ENCODE measurements around the gene TTYH2.
"Not testable (repeated sequence)": the region's sequence is repeated elsewhere in the genome, so short reads cannot be mapped to it uniquely, and the experiment has no call there.

TTYH2 gene, protein sequence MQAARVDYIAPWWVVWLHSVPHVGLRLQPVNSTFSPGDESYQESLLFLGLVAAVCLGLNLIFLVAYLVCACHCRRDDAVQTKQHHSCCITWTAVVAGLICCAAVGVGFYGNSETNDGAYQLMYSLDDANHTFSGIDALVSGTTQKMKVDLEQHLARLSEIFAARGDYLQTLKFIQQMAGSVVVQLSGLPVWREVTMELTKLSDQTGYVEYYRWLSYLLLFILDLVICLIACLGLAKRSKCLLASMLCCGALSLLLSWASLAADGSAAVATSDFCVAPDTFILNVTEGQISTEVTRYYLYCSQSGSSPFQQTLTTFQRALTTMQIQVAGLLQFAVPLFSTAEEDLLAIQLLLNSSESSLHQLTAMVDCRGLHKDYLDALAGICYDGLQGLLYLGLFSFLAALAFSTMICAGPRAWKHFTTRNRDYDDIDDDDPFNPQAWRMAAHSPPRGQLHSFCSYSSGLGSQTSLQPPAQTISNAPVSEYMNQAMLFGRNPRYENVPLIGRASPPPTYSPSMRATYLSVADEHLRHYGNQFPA

DNA sequence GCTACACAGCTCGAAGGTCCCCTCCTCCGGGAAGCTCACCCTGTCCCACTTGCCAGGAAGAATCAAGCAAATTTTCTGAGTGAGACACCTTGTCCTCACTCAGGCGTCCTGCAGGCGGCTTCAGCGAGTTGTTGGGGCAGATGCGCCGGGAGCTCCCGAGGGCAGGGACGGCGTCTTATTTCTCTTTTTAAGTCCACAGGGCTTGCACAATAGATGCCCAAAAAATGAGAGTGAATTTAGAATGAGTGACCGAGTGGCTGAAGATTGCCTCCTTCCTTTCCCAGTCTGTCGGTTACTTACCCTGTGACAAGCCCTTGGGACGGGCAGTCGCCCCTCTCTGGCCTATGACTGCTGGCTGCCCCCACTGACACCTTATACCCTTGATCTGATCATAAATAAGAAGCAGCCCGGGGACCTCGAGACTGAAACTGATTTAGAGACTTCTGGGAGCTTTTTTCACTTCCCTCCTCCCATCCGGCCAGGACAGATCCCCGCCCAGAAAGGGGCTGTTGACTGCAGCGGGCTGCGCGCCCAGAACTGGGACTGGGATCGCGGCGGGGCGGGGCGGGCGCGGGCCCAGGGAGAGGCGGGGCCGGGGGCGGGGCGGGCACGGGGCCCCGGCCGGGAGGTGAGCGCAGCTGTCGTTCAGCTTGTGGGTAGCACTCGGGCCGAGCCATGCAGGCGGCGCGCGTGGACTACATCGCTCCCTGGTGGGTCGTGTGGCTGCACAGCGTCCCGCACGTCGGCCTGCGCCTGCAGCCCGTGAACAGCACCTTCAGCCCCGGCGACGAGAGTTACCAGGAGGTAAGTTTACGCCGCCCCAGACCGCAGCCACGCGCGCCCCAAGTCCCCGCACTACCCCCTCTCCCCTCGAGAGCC lies at the start of gene TTYH2:
TSS of gene TTYH2 (plus strand) at position 659 of the 879 bp plus-strand sequence. CDS start at position 676, 17 bp downstream.
- peak; percentile 92 for DNase-seq

DNA sequence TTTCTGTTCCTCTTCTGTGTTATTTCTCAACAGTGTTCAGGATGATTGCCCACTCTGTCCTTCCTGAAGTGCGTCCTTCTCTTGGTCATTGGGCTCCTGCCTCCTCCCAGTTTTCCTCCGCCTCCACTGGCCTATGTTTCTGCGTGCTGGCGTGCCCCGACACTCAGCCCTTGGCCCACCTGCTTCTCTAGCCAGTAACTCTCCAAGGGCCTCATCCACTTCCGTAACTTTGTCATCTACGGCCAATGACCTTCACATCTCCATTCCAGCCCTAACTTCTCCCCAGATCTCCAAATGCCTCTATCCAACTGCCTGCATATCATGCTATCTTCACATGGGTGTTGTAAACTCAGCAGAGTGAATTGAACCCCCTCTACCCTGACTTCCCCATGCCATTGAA lies 49.5 kb upstream of the TTYH2 start:
- DNase-seq: no peak

DNA sequence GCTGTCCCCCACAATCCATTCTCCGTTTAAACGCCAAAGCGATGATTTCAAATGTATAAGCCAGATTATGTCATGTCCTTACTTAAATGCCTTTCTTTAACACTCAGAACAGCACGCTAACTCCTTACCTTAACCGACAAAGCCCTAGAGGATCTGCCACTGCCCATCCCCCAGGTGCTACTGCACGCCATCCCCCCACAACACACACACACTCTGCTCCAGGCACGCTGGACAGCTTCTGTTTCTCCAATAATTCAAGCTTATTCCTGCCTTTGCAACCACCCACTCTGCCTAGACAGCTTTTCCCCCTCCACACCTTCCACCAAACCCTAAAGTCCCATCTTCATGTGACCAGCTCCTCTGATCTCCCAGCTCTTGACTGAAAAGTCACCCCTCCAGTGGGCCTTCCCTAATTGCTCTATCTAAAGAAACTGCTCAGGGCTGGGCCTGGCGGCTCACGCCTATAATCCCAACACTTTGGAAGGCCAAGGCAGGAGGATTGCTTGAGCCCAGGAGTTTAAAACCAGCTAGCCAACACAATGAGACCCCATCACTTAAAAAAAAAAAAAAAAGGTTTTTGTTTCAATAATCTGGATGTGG lies 48.8 kb upstream of the TTYH2 start:
- DNase-seq: no peak

DNA sequence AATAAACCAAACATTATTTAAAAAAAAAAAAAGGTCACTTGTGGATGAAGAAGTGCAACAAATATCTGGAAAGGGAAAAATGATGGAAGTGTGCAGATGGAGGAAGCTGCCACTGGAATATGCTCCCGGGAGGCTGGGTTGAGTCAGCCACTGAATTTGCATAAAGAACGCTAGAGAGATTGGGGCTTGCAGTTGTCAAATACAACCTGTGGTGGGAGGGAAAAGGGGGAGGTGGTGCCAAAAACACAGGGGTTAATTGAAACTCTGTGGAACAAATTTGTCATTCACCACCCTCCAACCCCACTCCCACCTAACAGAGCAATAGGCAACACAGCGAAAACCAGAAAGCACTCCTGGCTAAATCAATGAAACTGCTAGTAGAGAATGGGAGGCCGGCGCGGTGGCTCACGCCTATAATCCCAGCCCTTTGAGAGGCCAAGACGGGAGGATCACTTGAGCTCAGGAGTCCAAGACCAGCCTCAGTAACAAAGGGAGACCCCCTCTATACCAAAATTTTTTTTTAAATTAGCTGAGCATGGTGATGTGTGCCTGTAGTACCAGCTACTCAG lies 47.5 kb upstream of the TTYH2 start:
- no peak for DNase-seq

DNA sequence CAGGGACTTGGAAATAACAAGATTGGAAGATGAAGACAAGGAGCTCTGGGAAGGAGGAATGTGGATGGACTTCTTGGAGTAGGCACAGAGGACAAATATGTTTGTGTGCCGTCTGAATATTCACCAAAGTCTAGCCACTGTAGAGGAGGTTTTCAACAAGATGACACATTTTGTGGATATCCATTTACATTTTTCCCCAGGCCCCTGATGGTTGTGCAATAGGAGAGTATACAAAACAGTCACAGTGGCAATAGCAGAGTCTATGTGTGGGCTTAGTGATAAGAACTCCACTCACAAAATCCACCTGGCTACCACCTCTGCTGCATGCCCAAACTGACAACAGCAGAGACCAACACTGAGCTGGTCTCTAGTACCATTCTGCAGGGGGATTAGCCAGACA lies 42.4 kb upstream of the TTYH2 start:
- DNase-seq: no peak

DNA sequence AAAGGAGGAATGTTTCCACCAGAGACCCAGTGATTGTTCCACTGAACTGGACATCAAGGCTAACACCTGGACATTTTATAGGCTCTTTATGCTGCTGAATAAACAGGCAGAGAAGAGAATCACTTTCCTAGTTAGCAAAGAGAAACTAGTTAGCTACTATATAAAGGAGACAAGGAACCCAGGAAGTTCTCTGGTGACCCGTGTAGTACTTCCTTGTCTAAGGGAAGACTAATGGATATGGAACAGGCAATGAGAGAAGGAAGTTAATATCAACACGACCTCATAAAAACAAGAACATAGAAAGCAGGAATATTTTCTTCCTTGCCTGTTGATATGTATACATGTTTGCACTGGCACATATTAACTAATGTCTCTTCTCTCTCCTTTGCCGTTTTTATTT lies 40.7 kb upstream of the TTYH2 start:
- DNase-seq: no peak

DNA sequence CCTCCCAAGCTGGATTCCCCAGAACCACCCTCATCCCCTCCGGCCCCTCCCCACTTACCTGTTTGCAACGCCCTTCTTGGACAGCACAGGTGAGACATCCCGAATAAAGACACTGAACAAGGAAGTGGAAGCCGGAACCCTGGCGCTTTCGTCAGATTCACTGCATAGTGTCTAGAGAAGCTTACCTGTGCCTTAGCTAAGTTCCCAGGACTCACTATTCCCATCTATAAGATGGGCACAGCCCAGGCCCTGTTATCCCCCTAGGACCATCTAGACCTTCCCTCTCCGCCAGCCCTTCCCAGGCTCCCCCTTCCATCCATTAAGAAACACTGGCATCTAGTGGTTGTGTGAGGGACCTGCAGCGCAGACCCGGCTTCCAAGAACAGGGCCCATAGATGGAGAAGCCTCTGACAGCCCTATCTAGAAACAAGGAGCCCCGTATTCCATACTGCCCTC lies 36.8 kb upstream of the TTYH2 start:
- peak; percentile 94 for DNase-seq

DNA sequence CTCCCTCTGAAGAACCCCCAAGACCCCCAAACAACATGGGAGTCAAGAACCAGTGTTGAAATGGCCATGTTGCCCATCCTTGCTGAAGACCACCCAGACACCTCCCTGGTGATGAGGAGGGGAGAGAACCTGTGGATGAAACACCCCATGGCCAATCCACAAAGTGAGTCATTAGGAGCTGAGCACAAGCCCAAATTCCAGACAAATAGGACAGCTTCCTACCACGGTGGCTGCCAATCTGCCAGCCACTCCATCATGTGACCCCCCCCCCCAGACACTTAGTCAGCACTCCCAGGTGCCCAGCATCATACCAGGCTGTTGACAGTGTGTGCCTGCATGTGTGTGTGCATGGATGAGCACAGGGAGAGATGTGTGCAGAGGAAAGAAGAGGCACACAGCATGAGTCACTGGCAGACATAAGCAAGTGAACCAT lies 36.3 kb upstream of the TTYH2 start:
- no peak for DNase-seq

DNA sequence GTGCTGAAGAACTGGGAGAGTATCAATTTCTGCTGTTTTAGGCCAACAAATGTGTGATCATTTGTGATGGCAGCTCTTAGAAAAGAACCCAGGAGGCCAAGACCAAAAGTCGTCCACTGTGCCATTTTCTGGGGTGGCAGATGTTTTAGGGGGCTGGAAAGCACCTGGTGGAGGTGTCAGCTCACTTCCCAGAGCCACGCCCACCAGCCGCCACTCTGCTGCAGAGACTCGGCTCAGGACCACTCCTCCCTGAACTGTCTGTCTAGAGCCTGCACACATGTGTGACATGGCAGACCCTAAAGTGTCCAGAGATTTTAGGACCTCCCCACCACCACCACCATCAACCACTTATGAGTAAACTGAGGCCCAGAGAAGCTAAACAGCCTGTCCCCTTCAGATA lies 33.8 kb upstream of the TTYH2 start:
- no peak for DNase-seq

DNA sequence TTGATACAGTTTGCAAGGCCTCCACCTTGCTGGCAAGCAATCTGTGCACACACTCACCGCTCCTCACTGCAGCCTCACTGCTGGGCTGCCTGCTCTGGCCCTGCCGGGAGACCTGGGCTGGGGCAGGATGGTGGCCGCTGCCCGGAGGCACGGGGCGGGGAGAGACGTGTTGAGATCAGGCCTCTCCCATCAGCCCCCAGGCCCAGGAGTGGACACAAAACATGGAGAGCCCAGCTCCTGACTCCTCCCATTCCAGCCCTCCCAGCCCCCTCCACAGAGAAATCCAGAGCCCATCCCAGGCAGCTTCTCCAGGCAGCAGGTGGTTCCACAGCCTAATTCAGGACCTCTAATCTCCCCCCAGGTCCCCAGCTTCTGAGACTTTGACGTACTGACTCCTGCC lies 33.0 kb upstream of the TTYH2 start:
- no peak for DNase-seq

DNA sequence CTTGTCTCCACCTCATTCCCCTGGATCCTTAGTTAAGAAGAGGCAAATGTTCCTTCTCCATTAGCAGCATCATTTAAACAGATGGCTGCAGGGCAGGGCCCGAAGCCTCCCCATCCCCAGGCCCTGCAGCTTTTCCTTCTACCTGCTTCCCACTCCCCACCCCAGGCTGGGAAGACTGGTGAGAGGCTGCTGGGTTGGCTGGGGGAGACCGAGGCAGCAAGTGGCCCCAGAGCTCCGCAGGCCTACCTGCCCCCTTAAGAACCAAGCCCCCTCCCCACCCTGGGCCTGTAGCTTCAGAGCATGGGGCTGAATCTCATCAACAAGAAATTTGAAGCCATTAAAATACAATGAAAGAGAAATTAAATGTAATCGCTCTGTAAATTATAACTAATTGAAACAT lies 32.0 kb upstream of the TTYH2 start:
- no peak for DNase-seq

DNA sequence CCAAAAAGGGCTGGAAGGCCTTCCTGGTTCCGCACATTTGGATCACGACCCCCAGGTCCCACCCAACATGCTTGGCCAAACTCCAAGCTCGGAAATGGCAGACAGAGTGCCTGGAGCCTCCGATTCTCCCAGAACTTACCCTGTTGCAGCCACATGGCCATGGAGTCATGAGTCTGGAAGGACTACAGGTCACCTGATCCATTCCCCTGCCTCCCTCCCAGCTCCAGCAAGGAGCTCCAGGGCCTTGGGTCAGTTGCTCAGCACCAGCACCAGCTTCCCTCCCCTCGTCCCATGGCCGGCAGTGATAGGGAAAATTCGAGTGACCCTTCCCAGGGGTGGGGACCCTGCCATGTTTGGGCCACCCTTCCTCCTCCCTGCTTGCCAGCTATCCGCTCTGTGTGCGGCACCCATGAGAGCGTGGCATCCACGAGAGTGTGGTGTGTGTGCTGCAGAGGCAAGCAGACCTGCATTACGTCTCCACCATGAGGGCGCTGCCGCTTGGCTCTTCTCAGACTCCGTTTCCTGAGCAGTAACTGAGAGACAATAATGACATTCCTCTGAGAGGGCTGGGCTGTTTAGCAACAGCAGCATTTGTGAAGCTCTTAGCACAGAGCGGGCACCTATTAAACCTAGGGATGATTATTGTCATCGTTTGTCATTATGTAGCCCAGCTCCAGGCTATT lies 31.2 kb upstream of the TTYH2 start:
- no peak for DNase-seq

DNA sequence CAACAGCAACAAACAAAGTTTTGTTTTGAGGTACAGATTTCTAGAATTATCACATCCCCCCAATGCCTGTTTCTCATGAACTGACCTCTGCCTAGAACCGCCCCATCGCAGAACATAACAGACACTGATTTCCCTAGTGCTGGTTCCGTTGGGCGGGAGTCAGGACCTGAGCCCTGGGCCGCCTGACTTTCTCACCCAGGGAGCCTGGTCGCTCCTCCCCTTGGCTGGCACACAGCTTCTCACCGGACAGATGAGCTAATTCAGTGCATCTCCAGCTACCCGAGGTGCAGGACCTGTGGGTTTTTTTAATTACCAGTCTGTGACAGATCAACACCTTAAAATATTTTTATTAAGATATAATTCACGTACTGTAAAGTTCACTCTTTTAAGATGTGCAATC lies 30.0 kb upstream of the TTYH2 start:
- no peak for DNase-seq

DNA sequence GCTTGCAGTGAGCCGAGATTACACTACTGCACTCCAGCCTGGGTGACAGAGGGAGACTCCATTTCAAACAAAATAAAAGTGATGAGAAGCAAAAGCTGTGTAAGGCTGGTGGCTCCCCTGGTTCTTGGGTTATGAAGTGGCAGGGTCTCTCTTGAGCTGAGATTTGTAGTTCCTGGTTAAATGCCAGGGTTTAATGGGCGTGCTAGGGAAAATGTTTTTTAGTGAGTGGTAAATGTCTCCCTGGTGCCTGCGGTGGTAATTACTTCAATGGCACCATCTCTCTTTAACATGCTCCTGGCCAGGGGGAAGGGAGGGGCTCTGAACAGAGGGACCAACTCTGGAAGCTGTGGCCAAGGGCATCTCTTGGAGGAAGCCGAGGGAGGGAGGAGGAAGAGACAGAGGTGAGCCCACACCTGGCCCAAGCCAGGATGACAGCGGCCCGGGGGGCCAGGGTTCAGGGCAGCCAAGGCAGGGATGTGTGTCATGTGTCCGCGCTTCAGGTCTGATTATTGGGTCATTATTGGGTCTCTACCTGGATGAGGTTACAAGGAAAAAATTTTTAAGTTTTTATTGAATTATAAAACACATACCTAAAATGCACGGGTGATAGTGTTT lies 27.7 kb upstream of the TTYH2 start:
- DNase-seq: no peak

DNA sequence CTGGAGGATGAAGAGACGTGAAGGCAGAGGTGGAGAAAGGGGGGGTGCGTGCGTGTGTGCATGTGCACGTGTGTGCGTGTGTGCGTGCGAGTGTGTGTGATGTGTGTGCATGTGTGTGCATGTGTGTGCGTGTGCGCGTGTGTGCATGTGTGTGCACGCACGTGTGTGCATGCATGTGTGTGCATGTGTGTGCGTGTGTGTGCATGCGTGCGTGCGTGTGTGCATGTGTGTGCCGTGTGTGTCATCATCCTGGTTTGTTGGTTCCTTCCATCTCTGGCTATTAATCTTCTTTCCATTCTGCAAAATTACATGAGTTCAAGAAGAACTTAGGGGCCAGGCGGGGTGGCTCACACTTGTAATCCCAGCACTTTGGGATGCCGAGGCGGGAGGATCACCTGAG lies 26.9 kb upstream of the TTYH2 start:
- no peak for DNase-seq

DNA sequence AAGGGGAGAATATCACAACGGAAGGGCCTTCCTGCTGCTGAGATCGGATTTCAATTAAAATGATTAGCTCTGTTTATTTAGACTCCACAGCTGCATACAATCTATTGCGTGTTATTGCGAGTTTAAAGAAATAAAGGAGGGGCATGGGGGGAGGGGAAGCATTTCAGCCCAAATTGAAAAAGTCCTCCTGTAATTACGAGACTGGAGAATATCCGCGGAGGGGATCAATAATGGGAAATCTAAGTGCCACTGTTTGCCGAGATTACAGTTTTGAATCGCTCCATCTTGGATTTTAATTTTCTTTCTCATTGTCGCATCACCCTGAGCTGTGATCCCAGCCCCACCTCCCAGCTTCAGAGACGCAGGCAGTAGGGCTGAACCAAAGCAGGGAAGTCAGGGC lies 25.6 kb upstream of the TTYH2 start:
- DNase-seq: no peak

DNA sequence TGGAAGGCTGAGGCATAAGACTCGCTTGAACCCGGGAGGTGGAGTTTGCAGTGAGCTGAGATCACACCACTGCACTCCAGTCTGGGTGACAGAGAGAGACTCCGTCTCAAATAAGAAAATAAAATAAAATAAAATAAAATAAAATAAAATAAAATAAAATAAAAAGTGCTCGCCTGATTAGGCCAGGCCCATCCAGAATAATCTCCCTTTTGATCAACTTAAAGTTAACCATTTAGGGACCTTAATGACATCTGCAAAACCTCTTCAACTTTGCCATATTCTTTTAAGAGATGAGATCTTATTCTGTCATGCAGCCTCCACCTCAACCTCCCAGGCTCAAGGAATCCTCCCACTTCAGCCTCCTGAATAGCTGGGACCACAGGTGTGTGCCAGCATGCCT lies 24.7 kb upstream of the TTYH2 start:
- not testable (repeated sequence) for DNase-seq

DNA sequence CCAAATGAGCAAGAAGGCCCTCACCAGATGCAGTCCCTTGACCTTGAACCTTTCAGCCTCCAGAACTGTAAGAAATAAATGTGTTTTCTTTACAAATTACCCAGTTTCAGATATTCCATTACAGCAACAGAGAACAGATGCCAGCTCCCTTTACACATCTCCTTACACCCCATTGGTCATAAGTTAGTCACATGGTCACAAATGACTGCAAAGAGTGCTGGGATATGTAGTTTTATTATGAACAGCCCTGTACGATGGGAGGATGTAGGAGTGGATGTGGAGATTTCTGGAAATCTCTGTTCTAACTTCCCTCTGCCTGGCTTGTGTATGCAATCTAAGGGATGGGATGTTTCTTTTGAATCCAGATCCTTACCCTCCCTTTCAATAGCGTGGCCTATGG lies 23.2 kb upstream of the TTYH2 start:
- DNase-seq: peak; percentile 85

DNA sequence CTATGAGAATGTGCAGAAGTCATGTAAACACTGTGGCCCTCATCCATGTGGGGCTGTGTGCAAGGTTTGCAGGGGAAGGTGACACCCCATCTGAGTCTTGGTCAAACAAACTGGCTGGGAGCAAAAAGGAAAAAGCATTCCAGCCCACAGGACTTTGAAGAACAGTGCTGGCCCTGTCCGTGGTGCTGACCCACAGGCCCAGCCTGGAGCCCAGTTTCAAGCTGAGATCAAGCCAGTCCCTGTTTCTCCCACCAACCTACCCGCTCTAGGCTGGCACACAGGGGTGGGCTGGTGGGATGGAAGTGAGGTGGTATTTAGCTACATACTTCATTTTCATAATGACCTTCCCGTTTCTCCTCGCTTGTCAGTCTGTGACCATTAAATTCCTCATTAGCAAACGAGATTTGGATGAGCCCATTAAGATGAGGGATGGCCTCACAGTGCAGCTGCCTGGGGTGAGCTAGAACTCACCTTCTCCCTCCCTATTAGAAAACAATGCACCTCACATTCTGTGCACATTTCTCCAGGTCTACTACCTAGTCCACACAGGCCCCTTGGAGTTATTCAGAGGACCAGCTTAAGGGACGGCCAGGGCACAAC lies 22.5 kb upstream of the TTYH2 start:
- peak; percentile 65 for DNase-seq

DNA sequence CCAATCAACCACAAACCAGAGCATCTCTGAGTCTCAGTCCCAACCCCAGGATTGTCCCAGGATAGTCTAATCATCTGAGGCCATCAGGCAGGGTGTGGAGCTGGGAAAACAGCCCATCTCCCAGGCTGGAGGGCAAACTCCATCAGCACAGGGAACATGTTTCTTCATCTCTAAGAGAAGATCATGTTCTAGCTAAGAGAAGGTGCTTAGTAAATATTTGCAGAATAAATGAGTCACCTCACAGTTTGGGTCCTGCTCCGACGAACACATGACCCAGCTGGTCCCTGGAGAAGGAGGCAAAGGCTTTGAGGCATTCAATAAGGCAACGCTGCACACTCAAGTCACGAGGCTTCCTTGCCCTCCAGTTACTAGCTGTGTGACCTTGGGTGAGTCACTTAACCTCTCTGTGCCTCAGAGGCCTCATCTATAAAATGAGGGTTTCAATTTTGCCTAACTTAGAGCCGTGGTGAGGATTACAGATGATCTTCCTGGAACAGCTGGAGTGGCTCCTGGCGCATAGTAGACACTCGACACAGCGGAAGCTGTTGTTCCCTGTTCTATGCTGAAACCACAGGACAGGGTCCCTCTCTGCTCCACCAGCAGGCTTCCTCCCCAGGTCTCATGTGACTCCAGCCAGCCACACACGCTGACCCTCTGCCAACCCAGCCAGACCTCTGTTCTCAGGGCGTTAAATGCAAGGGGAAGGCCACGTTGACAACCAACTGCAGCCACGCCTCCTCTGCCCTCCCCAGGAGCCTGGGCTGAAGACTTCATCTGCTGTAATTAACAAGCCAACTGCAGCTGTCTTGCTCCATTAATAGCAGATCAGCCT lies 20.2 kb upstream of the TTYH2 start:
- DNase-seq: peak; percentile 80

Measured in eye (tissue), 1 donor.